B cell (primary cell): ENCODE measurements around the gene AMOTL1. TPM values are rescaled to one million over a fixed set of nuclear protein-coding genes. Genes with fewer than 3 reads are reported as not detected.
"Not testable (repeated sequence)": the region's sequence is repeated elsewhere in the genome, so short reads cannot be mapped to it uniquely, and the experiment has no call there.

Experiments used
- ATAC-seq: fragments of 200-7000 bp; cut with Tn5 transposase; one replicate; pipeline ENCODE4 v1.10.0; 2021; ENCODE audit warnings: low read depth, mild to moderate bottlenecking, moderate number of reproducible peaks, moderate library complexity
- CTCF ChIA-PET: fragments of 350-600 bp; sonication (Branson Sonifier 250); formaldehyde crosslinking; loops from one replicate; lab custom pipeline; 2021; ENCODE audit warnings: antibody characterized with exemption, inconsistent platforms; lab: Charles Lee
- POLR2A ChIA-PET: fragments of 350-600 bp; sonication (Branson Sonifier 250); formaldehyde crosslinking; loops from one replicate; lab custom pipeline; 2021; ENCODE audit warnings: antibody characterized with exemption; lab: Charles Lee
- DNase-seq: peaks from one replicate; pipeline ENCODE4 v3.0.0; 2013
- H2AFZ ChIP-seq: 2 replicates; pipeline ENCODE4 v1.6.1; 2012; ENCODE audit warnings: mild to moderate bottlenecking, low read depth, low read length; ENCODE audit not compliant: insufficient read depth, poor library complexity, severe bottlenecking
- H3K27ac ChIP-seq, 2 donors: 1 replicate in 1 of 2; 2 replicates in 1 of 2; pipeline ENCODE4 v1.5.1; 2012 to 2013; ENCODE audit warnings: low read length in 2 of 2, mild to moderate bottlenecking in 2 of 2, moderate library complexity in 1 of 2
- H3K27me3 ChIP-seq, 4 experiments: fragments of 200-600 bp in 1 of 4; sonication (generic) in 1 of 4; replicated peaks in 1 of 4; 1 replicate in 2 of 4; 2 replicates in 2 of 4; pipeline versions ENCODE4 v1.6.1 to v1.7.0; 2013 to 2016; ENCODE audit warnings: low read length in 3 of 4, mild to moderate bottlenecking in 2 of 4, mixed read lengths in 1 of 4, moderate library complexity in 1 of 4; ENCODE audit not compliant: insufficient read depth in 4 of 4, control insufficient read depth in 3 of 4; ENCODE audit errors: control extremely low read depth in 1 of 4
- H3K36me3 ChIP-seq, 2 experiments: replicated peaks in 1 of 2; 1 replicate in 1 of 2; 2 replicates in 1 of 2; pipeline versions ENCODE4 v1.6.1 to v1.7.1; 2013; ENCODE audit warnings: low read length in 1 of 2; ENCODE audit not compliant: insufficient read depth in 2 of 2, control insufficient read depth in 1 of 2; ENCODE audit errors: control extremely low read depth in 1 of 2, extremely low read depth in 1 of 2
- H3K4me1 ChIP-seq, 2 donors: fragments of 200-600 bp in 1 of 2; sonication (generic) in 1 of 2; 1 replicate in 1 of 2; 2 replicates in 1 of 2; pipeline versions ENCODE4 v1.5.1 to v1.6.1; 2013 to 2017; ENCODE audit warnings: low read length in 2 of 2; ENCODE audit not compliant: control insufficient read depth in 2 of 2, insufficient read depth in 2 of 2
- H3K4me2 ChIP-seq: replicated peaks from 2 replicates; pipeline ENCODE3; 2012; ENCODE audit warnings: mild to moderate bottlenecking, low read depth, low read length; ENCODE audit not compliant: poor library complexity, severe bottlenecking
- H3K4me3 ChIP-seq, 5 experiments: fragments of 200-600 bp in 1 of 5; sonication (generic) in 1 of 5; 1 replicate in 3 of 5; 2 replicates in 2 of 5; pipeline versions ENCODE4 v1.5.1 to v1.7.0; 2011 to 2016; ENCODE audit warnings: low read length in 4 of 5, mild to moderate bottlenecking in 4 of 5, low read depth in 2 of 5, control low read depth in 1 of 5, moderate library complexity in 1 of 5; ENCODE audit not compliant: insufficient read depth in 1 of 5; ENCODE audit errors: control extremely low read depth in 1 of 5, extremely low read depth in 1 of 5
- H3K79me2 ChIP-seq: fragments of 200-600 bp; sonication (generic); one replicate; pipeline ENCODE4 v1.6.0; 2016; ENCODE audit warnings: low read length; ENCODE audit not compliant: control insufficient read depth, insufficient read depth
- H3K9ac ChIP-seq: fragments of 200-600 bp; sonication (generic); 2 replicates; pipeline ENCODE4 v1.6.1; 2017; ENCODE audit warnings: mild to moderate bottlenecking, low read length, moderate library complexity
- H3K9me3 ChIP-seq, 3 donors: one replicate each; pipeline versions ENCODE4 v1.6.1 to v1.7.1; 2013; ENCODE audit warnings: low read length in 2 of 3; ENCODE audit not compliant: control insufficient read depth in 2 of 3, insufficient read depth in 1 of 3; ENCODE audit errors: control extremely low read depth in 1 of 3
- H4K20me1 ChIP-seq: 2 replicates; pipeline ENCODE4 v1.6.0; 2012; ENCODE audit warnings: mild to moderate bottlenecking, low read length; ENCODE audit not compliant: insufficient read depth, control insufficient read depth, poor library complexity, severe bottlenecking
- H3K27ac Mint-ChIP-seq: one replicate; pipeline ENCODE4 v1.8.0; 2021; ENCODE audit warnings: mixed read lengths
- H3K27me3 Mint-ChIP-seq: one replicate; pipeline ENCODE4 v1.8.0; 2021; ENCODE audit warnings: mixed read lengths
- H3K4me1 Mint-ChIP-seq: one replicate; pipeline ENCODE4 v1.8.0; 2021; ENCODE audit warnings: mixed read lengths
- H3K4me3 Mint-ChIP-seq: one replicate; pipeline ENCODE4 v1.8.0; 2021; ENCODE audit warnings: mixed read lengths
- H3K9me3 Mint-ChIP-seq: one replicate; pipeline ENCODE4 v1.8.0; 2022; ENCODE audit warnings: mixed read lengths; ENCODE audit not compliant: insufficient read depth
- CTCF ChIP-seq: fragments of 200-600 bp; IDR thresholded peaks from one replicate; pipeline ENCODE4 v1.8.0; 2022; ENCODE audit warnings: antibody characterized with exemption, mild to moderate bottlenecking
- EZH2 ChIP-seq: IDR thresholded peaks from 2 replicates; pipeline ENCODE4 v1.6.1; 2012; ENCODE audit warnings: borderline replicate concordance, low read depth, mild to moderate bottlenecking, moderate library complexity, low read length; ENCODE audit not compliant: insufficient read depth, poor library complexity, severe bottlenecking
- WGBS: methylation state at CpG from one replicate; pipeline ENCODE4 v1.1.5; 2013; ENCODE audit warnings: missing lambda C conversion rate; ENCODE audit not compliant: insufficient coverage; 5-methylcytosine and 5-hydroxymethylcytosine counted together
- intact Hi-C: fragments of 100-400 bp; cut with micrococcal nuclease; formaldehyde crosslinking; loops from one replicate; pipeline ENCODE4 v1.10.0; 2022
- polyA plus RNA-seq: library from polyadenylated mRNA; depleted of rRNA; stranded (reverse); fragments of >200 nt; gene quantifications from 2 replicates; pipeline ENCODE4 v1.2.3, GENCODE V29; 2012
- total RNA-seq, 2 donors: library from RNA; stranded (reverse); fragments of 120-200 nt in 1 of 2; gene quantifications; 1 replicate in 1 of 2; 2 replicates in 1 of 2; pipeline versions ENCODE4 v1.2.3 to v1.2.4, GENCODE V29; 2013 to 2022

AMOTL1 gene
- total and polyA plus RNA-seq, 2 donors (not counting 1 experiment from before 2014, with no cell fraction given): 0.04 to 0.30 TPM

- no peaks in the 10 kb centered on the region for H3K9me3 ChIP-seq
- H3K9me3 Mint-ChIP-seq: no peaks in the 10 kb centered on the region
- no peak for DNase-seq
- no peak overlapping the region for H3K27ac Mint-ChIP-seq
- no peaks in the 10 kb centered on the region for H3K27me3 Mint-ChIP-seq
- no peaks in the 10 kb centered on the region for H3K36me3 ChIP-seq
- H2AFZ ChIP-seq: no peak overlapping the region
- intact Hi-C loops: no loop called here
- no peak overlapping the region for H3K27ac ChIP-seq
- H4K20me1 ChIP-seq: no peaks in the 10 kb centered on the region
- H3K4me1 Mint-ChIP-seq: no peaks in the 10 kb centered on the region
- no peaks in the 10 kb centered on the region for H3K27me3 ChIP-seq
- H3K79me2 ChIP-seq: no peaks in the 10 kb centered on the region
- CTCF ChIA-PET: no interaction called here
- H3K9ac ChIP-seq: no peak overlapping the region
- H3K4me3 ChIP-seq: no peak overlapping the region
- no peak overlapping the region for H3K4me3 Mint-ChIP-seq
- 90% methylated on average over 4 of the region's 6 CpGs for WGBS
- no peak overlapping the region for H3K4me2 ChIP-seq
- POLR2A ChIA-PET: no interaction called here
- no peak for ATAC-seq
- TF ChIP-seq CTCF (no peak), EZH2 (no peak)
- no peaks in the 10 kb centered on the region for H3K4me1 ChIP-seq
Measured at GRCh38 chr11:94790661-94791180, 22.6 kb downstream of the AMOTL1 start.

GRCh38 chr11:94791216-94791889 is 23.2 kb downstream of the AMOTL1 start:
- Histone ChIP-seq H3K79me2 (no peaks in the 10 kb centered on the region), H3K4me1 (no peaks in the 10 kb centered on the region), H3K27me3 (no peaks in the 10 kb centered on the region), H4K20me1 (no peaks in the 10 kb centered on the region), H3K4me3 (no peak overlapping the region), H3K27ac (no peak overlapping the region), H3K4me2 (no peak overlapping the region), H3K36me3 (no peaks in the 10 kb centered on the region), H2AFZ (no peak overlapping the region), H3K9ac (no peak overlapping the region), H3K9me3 (no peaks in the 10 kb centered on the region)
- Mint-ChIP-seq H3K27ac (no peak overlapping the region), H3K4me3 (no peak overlapping the region), H3K27me3 (no peaks in the 10 kb centered on the region), H3K4me1 (no peaks in the 10 kb centered on the region), H3K9me3 (no peaks in the 10 kb centered on the region)
- ChIA-PET POLR2A (no interaction called here), CTCF (no interaction called here)
- no peak for ATAC-seq
- intact Hi-C loops: no loop called here
- no peak for TF ChIP-seq EZH2
- TF ChIP-seq CTCF: no peak
- no peak for DNase-seq
- WGBS: 100% methylated on average over 1 of the region's 3 CpGs

- H2AFZ ChIP-seq, POLR2A ChIA-PET, intact Hi-C loops, H3K27me3 Mint-ChIP-seq, CTCF ChIA-PET, H3K4me1 ChIP-seq, H3K9ac ChIP-seq, H3K79me2 ChIP-seq, H3K4me3 Mint-ChIP-seq, H3K4me3 ChIP-seq, H4K20me1 ChIP-seq, DNase-seq, H3K27me3 ChIP-seq, H3K9me3 ChIP-seq, ATAC-seq, H3K4me1 Mint-ChIP-seq, H3K9me3 Mint-ChIP-seq, H3K27ac Mint-ChIP-seq, H3K27ac ChIP-seq, H3K4me2 ChIP-seq, H3K36me3 ChIP-seq: not testable (repeated sequence)
- 100% methylated on average over 2 of the region's 5 CpGs for WGBS
Measured at GRCh38 chr11:94791942-94792341, 23.8 kb downstream of the AMOTL1 start.
